ENCODE data around the gene RNF157.
"Not testable (repeated sequence)": the region's sequence is repeated elsewhere in the genome, so short reads cannot be mapped to it uniquely, and the experiment has no call there.

RNF157 gene

GRCh38 chr17:76252967-76253766 is 12.9 kb upstream of the RNF157 start:
- peak in 1 of 2 donors; percentile 10 for DNase-seq

DNA sequence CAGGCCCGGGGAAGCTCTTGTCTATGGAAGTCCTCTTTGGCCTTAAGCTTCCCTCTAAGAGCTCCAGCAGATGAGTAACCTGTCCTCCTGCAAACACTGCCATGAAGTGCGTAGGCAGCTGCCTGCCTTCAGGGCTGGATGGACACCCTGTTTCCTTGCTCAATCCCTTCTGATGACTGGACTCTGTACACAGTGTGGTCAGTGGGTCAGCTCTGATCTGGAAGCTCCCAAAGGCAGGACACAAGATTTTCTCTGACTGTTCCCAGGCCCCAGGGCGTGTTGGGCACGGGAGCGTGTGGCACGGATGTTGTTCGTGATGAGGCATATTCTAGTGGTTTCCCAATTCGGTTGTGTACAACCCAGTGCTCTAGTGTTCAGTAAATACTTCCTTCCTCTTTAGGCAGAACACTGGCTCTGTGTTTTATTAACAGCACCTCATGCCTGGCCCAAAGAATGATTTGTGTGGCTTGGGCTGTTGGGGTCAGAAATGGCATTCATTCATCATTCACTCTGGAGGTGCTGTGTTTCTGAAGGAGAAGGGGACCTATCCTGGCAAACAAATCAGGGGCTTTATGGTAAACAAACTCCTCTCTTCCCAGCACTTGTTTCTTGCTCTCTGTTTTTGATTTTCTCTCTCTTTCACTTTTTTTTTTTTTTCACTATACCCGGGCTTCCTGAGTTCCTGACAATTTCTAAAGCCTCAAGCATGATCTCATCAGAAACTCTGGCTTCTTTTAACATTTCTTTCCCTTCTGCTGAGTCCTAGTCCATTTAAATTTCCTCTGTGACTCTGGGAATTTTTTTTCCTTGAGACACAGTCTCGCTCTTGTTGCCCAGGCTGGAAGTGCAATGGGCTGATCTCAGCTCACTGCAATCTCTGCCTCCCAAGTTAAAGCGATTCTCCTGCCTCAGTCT is 12.0 kb upstream of the RNF157 start:
- DNase-seq, result peak; percentile 62 to 68

DNA sequence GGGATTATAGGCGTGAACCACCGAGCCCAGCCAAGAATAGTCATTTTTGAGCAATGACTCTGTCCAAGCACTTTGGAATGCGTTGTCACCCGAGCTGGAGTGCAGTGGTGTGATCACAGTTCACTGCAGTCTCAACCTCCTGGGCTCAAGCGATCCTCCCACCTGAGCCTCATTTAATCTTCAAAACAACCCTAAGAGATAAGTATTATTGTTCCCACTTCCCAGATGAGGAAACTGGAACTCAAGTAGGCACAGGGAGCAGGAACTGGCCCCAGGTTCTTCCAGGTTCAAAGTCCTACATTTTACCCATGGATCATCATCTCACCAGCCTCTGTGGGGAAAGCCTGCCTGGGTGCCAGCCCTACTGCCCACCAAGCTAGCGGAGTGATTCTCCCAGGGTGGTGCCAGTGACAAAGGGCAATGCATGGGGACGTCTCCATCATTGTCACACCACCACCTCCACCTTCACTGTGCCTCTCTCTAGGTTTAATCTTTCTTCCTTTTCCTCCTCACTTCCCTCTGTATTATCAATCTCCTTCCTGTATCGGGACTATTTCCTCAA is 11.3 kb upstream of the RNF157 start:
- DNase-seq, result no peak

DNA sequence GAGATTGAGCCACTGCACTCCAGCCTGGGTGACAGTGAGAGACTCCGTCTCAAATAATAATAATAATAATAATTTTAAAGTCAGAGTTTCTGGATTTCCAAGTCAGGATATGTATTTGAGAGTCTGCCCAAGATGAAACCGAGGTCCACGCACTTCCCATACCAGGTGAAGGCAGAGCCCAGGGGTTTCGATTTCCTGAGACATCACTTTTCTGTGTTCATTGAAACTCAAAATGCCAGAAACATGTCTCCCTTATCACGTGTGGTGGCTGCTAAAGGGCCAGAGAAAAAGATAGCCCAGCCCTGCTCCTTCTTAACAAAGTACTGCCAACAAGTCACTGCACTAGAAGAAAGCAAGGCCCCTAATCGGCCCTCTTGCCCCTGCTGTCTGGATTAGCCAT is 9.8 kb upstream of the RNF157 start:
- no peak for DNase-seq

DNA sequence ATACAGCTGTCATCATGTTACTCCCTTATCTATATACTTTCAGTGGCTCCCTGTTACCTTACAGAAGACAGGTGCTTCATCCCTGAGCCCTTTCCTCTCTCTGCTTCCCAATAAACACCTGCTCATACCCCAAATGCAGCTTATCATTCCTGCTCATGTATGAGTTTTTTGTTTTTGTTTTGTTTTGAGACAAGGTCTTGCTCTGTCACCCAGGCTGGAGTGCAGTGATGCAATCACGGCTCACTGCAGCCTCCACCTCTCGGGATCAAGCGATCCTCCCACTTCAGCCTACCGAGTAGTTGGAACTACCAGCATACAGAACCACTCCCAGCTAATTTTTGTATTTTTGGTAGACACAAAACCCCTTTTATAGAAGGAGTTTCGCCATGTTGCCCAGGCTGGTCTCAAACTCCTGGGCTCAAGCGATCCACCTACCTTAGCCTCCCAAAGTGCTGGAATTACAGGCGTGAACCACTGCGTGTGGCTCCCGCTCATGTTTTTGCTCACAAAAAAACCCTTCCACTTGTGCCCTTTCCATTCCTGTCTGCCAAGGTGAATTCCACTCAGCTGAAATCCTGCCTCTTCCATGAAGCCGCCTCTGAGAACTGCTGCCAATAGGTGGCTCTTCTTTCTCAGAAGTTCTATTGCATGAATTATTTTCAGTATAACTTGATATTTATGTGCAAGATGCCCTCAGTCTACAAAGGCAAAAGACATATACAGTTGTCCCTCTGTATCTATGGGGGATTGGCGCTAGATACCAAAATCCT is 7.9 kb upstream of the RNF157 start:
- DNase-seq, result no peak

DNA sequence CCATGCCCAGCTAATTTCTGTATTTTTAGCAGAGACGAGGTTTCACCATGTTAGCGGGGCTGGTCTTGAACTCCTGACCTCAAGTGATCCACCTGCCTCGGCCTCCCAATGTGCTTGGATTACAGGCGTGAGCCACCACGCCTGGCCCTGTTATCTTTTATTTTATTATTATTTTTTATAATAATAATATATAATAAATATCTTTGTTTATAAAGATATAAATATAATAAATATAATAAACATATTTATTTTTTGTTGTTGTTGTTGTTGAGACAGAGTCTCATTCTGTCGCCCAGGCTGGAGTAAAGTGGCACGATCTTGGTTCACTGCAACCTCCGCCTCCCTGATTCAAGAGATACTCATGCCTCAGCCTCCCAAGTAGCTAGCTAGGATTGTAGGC is 7.0 kb upstream of the RNF157 start:
- DNase-seq, result no peak

DNA sequence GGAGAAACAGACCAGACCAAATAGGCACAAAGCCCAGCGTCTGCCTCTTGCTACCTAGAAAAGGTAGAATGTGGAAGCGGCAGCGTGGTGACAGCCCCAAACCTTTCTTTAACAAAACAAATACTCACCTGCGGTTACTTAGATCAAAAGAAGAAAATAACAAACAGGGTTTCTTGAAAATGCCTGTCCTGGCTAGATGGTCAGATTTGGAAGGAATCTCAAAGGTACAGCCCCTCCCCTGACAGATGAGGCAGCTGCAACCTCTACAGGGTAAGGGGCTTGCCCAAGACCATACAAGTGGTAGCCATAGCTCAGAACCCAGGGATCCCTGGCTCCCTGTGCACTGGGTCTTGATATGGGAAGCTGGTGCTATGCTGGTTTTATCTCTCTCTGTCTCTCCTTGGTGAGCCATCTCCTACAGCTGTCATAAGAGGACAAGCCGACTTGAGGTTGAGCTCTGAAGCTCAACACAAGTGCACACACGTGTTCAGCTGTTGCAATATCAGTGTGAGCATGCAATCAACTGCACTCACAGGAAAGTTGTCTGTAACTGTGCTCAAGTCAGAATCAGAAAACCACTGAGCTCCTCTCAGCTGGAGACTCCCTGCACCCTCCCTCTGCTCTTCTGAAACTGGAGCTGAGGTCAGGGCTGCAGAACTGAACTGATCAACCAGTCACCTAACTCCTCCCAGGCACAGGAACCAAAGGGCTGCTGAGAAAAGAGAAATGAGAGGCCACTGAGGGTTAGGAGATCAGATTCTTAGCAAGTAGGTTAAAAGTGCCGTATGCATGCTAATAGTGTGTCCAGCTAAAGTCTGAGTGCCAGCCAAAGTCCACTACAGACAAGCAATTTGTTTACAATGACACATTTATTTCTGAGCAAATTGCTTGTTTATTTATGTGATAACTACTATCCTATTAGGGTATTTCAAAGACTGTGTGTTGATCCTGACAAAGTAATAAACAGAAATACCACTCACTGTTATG is 6.1 kb upstream of the RNF157 start:
- DNase-seq, result peak; percentile 42 to 50

GRCh38 chr17:76244721-76245120 is 4.4 kb upstream of the RNF157 start:
- not testable (repeated sequence) for DNase-seq

GRCh38 chr17:76243826-76244679 is 3.8 kb upstream of the RNF157 start:
- DNase-seq, result no peak

GRCh38 chr17:76241691-76242255 is 1.5 kb upstream of the RNF157 start:
- no peak for DNase-seq

DNA sequence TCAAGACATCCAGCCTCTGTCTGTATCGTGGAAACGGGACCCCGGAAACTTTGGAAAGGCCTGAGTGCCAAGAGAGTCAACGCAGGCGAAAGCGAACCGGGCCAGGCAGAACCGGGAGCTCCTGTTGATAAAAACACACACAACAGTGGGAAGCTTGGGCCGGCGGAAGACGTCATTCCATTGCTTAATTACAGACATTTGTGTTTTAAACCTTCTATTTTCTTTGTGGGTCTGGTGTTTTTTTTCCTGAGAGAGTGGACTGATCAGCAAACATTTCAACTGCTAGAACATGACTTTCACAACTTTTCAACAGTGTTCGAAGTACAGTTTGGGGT is 878 bp upstream of the RNF157 start:
- DNase-seq, result no peak

GRCh38 chr17:76239538-76240274 is 587 bp downstream of the RNF157 start:
- no peak for DNase-seq

GRCh38 chr17:76238847-76239537 is 1.3 kb downstream of the RNF157 start:
- no peak for DNase-seq

- no peak for DNase-seq
Observed at GRCh38 chr17:76237859-76238313, 2.4 kb downstream of the RNF157 start.

GRCh38 chr17:76236603-76237002 is 3.7 kb downstream of the RNF157 start:
- no peak for DNase-seq

DNA sequence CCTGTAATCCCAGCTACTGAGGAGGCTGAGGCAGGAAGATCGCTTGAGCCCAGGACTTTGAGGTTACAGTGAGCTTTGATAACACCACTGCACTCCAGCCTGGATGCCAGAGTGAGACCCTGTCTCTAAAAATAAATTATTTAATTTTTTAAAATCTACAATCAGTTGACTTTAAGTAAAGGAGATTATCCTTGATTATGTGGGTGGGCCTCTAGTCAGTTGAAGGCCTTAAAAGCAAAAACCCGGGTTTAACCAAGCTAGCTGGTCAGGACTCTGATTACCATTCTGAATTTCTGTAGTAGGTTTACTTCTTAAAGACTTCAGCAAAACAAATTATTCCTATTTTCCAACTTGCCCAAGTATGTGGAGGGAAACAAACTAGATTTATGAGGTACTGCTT is 4.4 kb downstream of the RNF157 start:
- DNase-seq, result no peak

DNA sequence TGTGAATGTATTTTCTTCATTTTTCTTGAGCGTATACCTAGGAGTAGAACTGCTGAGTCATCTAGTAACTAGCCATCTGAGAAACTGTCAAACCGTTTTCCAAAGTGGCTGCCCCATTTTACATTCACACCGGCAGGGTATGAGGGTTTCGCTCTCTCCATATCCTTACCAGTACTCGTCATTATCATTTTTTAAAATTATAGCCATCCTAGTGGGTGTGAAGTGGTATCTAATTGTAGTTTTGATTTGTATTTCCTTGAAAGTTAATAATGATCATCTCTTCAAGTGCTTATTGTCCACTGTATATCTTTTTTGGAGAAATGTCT is 6.0 kb downstream of the RNF157 start:
- DNase-seq, result peak in 1 of 2 donors; percentile 15

DNA sequence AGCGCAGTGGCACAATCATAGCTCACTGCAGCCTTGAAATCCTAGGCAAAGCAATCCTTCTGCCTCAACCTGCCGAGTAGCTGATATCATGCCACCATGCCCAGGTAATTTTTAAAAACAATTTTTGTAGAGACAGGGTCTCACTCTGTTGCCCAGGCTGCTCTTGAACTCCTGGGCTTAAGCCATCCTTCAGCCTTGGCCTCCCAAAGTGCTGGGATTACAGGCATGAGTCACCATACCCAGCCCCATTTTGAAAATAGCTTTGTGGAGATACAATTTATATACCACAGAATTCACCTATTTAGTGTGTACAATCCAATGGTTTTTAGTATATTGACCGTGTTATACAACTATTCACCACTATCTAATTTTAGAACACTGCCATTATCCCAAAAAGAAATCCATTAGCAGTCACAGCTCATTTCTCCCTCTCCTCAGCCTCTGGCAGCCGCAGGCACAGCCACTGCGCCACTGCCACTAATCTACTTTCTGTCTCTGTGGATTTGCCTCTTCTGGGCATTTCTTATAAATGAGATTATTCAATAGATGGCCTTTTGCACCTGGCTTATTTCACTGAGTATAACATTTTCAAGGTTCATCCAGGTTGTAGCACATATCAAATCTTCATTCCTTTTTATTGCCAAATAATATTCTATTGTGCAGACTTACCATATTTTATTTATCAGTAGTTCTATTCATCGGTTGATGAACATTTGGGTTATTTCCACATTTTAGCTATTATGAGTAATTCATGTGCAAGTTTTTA is 6.5 kb downstream of the RNF157 start:
- DNase-seq, result no peak
